ENCODE results near the gene IQGAP2. TPM values are rescaled to one million over a fixed set of nuclear protein-coding genes. Genes with fewer than 3 reads are reported as not detected.
"Not testable (repeated sequence)": the region's sequence is repeated elsewhere in the genome, so short reads cannot be mapped to it uniquely, and the experiment has no call there.

Gene IQGAP2
- total RNA-seq, 1 donor from 2014 or later = 72.0 TPM

DNA sequence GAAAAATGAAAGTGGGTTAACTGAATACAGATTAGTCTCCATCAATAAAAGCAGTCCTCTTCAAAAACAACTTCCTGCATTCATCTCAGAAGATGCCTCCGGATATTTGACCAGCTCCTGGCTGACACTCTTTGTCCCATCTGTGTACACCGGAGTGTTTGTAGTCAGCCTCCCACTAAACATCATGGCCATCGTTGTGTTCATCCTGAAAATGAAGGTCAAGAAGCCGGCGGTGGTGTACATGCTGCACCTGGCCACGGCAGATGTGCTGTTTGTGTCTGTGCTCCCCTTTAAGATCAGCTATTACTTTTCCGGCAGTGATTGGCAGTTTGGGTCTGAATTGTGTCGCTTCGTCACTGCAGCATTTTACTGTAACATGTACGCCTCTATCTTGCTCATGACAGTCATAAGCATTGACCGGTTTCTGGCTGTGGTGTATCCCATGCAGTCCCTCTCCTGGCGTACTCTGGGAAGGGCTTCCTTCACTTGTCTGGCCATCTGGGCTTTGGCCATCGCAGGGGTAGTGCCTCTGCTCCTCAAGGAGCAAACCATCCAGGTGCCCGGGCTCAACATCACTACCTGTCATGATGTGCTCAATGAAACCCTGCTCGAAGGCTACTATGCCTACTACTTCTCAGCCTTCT, 329.4 kb downstream of the IQGAP2 start:
- intact Hi-C loops (cut with micrococcal nuclease) = no loop called here

DNA sequence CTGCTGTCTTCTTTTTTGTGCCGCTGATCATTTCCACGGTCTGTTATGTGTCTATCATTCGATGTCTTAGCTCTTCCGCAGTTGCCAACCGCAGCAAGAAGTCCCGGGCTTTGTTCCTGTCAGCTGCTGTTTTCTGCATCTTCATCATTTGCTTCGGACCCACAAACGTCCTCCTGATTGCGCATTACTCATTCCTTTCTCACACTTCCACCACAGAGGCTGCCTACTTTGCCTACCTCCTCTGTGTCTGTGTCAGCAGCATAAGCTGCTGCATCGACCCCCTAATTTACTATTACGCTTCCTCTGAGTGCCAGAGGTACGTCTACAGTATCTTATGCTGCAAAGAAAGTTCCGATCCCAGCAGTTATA, 329.9 kb downstream of the IQGAP2 start:
- intact Hi-C loops (cut with micrococcal nuclease) = no loop called here

DNA sequence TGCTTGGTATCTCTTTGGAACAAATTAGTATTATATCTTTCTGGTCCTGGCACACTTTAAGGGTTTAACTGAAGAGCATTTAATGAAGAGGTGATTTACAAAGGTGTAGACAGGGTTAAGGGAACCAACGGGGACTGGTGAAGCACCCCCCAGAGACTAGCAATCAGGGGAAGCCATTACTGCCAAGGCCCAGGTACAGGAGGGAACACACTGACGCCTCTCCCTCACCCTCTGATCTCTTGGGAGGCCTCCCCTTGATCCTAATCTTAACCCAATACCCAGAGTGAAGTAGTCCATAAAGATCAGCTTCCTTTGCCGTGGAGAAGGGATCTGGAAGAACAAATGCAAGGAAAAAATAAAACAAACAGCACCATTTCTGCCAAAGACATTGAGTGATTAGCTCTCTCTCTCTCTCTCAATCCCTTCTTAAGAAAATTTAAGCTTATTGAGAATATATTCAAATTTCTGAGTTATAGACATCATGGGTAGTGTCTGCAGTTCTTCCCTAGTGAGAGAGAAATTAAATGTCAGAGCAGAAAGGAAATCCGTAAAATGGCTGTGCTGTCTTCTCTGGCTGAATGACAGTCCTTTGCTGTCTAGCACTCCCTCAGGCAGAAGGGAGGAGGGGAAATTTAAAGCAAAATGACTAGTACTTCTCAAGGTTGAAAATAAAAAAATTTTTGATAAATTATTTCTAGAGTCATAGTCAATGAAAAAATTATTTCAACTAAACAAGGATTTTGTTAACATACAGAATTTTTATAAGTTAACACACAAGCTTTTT, 332.9 kb downstream of the IQGAP2 start:
- intact Hi-C loops (cut with micrococcal nuclease) = loop anchor here (5.0 kb wide), 1 partner anchor 36 kb away; no protein-coding TSS in a partner anchor

DNA sequence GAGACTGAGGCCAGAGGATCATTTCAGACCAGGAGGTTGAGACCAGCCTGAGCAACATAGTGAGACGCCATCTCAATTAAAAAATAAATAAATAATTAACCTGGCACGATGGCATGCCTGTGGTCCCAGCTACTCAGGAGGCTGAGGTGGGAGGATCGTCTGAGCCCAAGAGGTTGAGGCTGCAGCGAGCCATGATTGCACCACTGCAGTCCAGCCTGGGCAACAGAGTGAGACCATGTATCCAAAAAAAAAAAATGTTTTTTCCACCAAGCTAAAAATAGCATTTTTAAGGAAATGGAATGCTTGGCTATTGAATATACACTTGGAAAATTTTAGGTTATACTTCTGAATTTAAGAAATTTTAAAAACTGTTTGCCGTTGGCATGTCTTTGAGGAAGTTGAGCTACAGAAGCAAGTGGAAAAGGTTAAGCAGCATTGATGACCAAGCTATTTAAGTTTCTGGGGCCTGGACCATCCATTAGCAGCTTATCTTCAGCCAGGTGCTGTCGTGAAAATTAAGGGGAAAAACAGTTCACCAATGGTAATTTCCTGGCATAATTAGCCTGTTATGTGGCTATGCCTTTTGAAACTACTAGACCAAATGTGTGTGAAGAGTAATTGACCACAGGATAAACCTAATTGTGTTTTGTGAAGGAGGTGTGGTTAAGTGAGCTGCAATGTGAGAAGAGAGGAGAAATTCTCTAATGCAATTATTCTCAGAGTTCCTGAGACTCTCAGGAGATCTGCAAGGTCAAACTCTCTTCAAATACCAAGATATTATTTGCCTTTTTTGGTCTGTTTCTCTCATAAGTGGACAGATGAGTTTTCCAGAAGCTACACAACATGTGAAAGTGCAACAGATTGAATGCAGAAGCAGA, 333.8 kb downstream of the IQGAP2 start:
- intact Hi-C loops (cut with micrococcal nuclease) = loop anchor here (5.0 kb wide), 1 partner anchor 35 kb away; no protein-coding TSS in a partner anchor

DNA sequence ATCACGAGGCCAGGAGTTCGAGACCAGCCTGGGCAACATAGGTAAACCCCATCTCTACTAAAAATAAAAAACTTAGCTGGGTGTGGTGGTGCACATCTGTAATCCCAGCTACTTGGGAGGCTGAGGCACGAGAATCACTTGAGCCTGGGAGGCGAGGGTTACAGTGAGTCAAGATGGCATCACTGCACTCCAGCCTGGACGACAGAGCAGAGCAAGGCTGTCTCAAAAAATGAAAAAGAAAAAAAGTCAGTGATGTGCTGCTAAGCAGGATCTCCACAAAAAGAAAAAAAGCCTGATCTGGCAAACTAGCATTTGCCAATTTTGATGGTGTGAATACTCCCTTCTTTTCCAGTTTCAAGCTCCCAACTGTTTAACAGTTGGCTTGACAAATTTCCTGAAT, 334.8 kb downstream of the IQGAP2 start:
- intact Hi-C loops (cut with micrococcal nuclease) = loop anchor here (2.0 to 5.0 kb wide), 2 partner anchors 34 to 195 kb away; no protein-coding TSS in a partner anchor

DNA sequence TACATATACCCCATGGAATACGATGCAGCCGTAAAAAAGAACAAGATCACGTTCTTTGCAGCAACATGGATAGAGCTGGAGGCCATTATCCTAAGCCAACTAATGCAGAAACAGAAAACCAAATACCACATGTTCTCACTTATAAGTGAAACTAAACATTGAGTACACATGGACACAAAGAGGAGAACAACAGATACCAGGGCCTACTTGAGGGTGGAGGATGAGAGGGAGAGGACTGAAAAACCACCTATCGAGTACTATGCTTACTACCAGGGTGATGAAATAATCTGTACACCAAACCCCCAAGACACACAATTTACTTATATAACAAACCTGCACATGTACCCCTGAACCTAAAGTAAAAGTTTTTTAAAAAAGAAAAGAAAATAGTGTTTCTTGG, 338.4 kb downstream of the IQGAP2 start:
- intact Hi-C loops (cut with micrococcal nuclease) = not testable (repeated sequence)

DNA sequence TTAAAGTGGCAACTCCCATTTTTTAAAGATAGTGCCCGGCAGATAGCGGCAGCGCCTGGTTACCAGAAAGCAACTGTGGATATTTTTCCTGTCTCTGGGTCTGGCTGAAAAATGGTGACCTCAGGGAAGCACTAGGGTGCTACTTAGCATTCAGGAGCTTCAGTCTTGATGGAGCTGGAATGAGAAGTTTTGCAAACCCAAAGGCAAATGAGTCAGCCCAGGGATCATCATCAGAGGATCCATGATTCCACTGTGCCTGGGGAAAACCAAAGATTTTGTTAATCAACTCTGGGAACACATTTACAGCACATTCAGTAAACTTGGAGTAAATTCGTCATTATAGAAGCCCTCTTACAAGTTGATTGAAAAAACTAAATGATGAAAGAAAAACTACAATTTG, 339.5 kb downstream of the IQGAP2 start:
- intact Hi-C loops (cut with micrococcal nuclease) = no loop called here

DNA sequence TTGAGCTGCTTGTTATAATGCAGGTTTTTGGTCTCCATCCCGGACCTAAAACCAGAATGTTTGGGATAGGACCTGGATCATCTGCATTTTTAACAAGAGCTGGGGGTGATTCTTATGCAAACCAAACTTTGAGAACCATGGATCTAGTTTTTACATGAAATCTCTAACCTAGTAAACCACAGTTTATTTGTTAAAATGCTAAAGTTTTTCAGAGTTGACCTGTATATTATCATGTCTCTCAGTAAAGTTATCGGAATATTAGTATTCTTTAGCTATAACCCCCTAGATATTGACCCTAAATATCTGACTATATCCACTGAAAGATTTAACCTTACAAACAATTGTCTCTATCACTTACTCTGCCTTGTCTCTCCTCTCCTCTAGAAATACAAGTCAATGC, 341.5 kb downstream of the IQGAP2 start:
- intact Hi-C loops (cut with micrococcal nuclease) = no loop called here

DNA sequence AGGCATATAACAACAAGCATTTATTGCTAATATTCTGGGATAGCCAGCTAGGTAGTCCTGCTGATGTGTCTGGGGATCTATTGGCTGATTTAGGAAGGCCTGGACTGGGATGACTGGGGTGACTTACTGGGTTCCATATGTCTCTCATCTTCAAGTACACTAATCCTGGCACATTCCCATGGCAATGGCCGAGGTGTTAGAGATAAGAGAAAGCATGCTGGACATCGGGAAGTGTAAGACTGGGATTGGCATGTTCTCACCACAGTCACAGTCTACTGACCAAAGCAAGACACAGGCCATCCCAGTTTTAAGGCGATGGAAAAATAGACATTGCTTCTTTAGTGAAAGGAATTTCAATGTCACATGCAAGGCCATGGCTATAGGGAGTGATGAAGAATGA, 342.6 kb downstream of the IQGAP2 start:
- intact Hi-C loops (cut with micrococcal nuclease) = no loop called here

DNA sequence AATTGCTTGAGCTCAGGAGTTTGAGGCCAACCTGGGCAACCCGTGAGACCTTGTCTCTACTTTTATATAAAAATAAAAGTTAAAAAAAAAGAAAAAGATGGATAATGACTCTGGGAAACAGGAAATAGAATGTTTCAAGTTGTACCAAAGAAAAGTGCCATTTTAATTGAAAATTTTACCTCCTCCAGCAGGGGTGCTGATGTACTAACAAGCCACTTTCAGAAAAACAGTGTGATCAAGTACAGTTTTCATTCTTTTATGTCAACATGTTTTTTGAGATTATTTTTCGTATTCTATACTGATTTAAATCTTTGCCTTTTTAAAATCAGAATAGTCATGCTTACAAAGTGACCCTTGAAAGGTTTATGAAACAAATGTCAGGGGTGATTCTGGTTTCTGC, 343.6 kb downstream of the IQGAP2 start:
- intact Hi-C loops (cut with micrococcal nuclease) = no loop called here

DNA sequence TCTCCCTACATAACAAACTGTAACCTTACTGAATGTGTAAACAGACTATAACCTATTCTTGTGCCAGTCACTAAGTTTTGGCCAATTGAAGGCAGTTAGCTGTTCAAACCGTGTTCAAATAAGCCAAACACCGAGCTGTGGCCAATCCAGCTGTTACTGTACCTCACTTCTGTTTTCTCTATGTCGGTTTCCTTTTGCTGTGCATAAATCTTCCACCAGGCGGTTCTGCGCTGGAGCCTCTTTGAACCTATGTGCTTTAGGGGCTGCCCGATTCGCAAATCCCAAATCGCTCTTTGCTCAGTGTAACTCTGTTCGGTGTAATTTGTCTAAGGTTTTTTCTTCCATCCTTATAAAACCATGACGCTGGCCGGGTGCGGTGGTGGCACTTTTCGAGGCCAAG, 344.6 kb downstream of the IQGAP2 start:
- intact Hi-C loops (cut with micrococcal nuclease) = no loop called here

DNA sequence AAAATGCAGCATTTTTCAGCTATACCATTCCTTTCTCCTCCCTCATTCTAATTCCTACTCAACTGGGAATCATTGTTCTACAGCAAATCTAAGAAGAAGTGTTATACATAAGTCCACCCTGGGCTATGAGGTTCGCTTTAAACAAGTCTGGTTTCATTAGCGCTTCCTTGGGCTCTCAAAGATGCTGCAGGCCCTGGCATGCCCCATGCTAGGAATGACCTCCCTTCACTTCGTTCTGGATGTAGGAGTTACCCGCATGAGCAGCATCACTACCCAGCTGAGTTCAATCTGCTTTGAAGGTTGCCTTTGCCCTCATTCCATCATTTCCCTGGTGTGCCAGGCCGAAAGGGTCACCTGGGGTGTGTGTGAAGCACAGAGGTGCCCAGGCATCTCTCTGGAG, 348.2 kb downstream of the IQGAP2 start:
- intact Hi-C loops (cut with micrococcal nuclease) = no loop called here

DNA sequence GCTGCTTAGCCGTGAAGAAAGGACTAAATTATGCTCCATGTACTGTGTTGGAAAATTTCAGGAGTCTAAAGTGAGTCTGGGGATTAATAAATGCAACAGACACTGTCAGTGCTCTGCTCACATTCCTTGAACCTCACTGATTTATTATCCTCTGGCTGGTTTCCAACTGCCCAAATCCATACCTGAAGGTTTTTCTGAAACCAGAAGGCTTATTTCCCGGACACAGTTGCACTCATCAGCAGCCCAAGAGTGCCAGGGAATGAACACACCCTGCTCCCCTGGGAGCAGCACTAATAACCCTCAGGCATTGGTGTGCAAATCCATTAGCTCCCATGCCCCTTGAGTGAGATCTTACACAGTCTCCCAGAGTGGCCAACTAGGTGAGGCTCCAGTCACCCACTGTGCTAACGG, 351.6 kb downstream of the IQGAP2 start:
- intact Hi-C loops (cut with micrococcal nuclease) = no loop called here

DNA sequence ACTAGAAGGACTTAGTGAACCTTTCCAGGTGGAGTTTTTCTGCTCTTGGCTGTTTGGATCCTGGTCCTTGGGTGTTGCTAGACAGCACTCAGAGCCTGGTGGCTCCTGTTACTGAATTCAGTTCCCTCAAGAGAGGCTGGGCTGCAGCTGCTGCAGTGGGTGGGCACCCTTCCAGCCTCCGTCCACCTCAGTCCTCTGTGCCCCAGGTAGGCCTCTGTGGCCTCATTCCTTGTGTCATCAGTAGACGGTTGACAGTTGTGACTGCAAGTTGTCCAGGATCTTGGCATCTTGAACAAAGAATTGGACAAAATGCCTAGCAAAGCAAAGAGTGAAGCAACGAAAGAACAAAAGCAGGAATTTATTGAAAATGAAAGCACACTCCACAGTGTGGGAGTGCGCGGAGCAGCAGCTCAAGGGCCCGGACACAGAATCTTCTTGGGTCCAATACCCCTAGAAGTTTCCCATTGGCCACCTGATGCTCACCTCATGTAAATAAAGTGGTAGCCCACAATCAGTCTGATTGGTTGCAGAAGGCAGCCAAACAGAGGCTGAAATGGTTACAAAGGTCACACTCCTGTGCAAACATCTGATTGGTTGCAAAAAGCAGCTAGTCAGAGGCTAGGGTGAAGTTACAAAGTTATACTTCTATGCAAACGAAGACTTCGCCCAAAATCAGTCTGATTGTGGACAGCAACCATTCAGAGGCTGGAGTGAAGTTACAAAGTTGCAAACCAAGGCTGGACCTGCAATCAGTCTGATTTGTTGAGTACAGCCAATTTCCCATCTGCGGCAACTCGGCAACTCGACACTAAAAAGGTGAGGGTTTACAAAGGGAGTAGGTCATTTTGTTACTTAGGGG, 352.9 kb downstream of the IQGAP2 start:
- intact Hi-C loops (cut with micrococcal nuclease) = no loop called here

DNA sequence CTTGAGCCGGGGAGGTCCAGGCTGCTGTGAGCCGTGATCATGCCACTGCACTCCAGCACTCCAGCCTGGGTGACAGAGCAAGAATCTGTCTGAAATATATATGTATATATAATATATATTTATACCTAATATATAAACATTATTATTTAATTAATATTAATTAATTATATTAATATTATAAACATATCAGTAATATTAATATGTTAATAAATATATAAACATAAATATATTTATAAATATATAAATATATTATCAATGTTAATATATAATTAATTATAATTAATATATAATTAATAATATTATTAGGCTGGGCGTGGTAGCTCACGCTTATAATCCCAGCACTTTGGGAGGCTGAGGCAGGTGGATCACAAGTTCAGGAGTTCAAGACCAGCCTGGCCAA, 354.0 kb downstream of the IQGAP2 start:
- intact Hi-C loops (cut with micrococcal nuclease) = no loop called here

Other genes with a start within 250 kb of the IQGAP2 start
- not detected in 2 replicates for gene F2RL2, start 220.1 kb downstream of the IQGAP2 start, total RNA-seq